HepG2 (cell line): Measurements from ENCODE around the gene ESR2.

ENCODE experiments used
- CREM ChIP-seq, 2 experiments: sonication (generic) in 1 of 2; formaldehyde crosslinking in 1 of 2; IDR thresholded peaks; 2 replicates each; pipeline versions ENCODE4 v1.4.0 to v1.6.1; 2016 to 2020; ENCODE audit warnings: antibody characterized with exemption in 1 of 2, mild to moderate bottlenecking in 1 of 2, missing genetic modification reagents in 1 of 2
- KLF15 ChIP-seq: sonication (generic); formaldehyde crosslinking; IDR thresholded peaks from 2 replicates; pipeline ENCODE4 v1.8.1; 2023; ENCODE audit warnings: borderline replicate concordance, mild to moderate bottlenecking, inconsistent platforms, missing genetic modification reagents, mixed read lengths
- SP1 ChIP-seq, 2 experiments: fragments of 450-650 bp in 1 of 2; sonication (generic) in 1 of 2; formaldehyde crosslinking in 1 of 2; IDR thresholded peaks; 2 replicates each; pipeline versions ENCODE4 v1.4.0 to v1.6.1; 2016 to 2020; ENCODE audit warnings: missing genetic modification reagents in 1 of 2
- YY1 ChIP-seq: IDR thresholded peaks from 2 replicates; pipeline ENCODE4 v1.6.1; 2011; ENCODE audit warnings: low read length, low read depth, moderate library complexity, mild to moderate bottlenecking; ENCODE audit not compliant: insufficient read depth, insufficient replicate concordance

DNA sequence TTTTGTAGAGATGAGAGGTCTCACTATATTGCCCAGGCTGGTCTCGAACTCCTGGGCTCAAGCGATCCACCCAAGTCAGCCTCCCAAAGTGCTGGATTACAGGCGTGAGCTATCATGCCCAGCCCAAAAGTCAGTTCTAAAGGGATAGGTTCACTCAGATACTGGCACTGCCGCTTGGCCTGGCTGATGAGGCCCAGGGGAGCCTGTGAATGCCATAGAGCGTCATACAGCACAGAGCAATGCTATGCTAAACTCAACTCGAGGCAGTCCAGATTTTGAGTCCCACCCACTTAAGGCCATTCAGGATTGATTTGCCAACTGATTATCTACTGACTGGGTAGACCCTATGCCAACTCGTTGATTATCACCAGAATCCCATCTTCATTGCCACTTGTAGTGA is 179.4 kb downstream of the ESR2 start:
- TF ChIP-seq SP1 (IDR thresholded peaks at IDR 0.05) (no peak), SP1 (CRISPR knock-in tag; IDR thresholded peaks at IDR 0.05) (no peak), KLF15 (CRISPR knock-in tag) (no peak), CREM (IDR thresholded peaks at IDR 0.05) (no peak), CREM (CRISPR knock-in tag; IDR thresholded peaks at IDR 0.05) (no peak), YY1 (no peak)
